ENCODE results near the gene PUM1. TPM values are rescaled to one million over a fixed set of nuclear protein-coding genes. Genes with fewer than 3 reads are reported as not detected.

PUM1 gene
- total RNA-seq, 4 donors from 2014 or later: 118 to 191 (median 132) TPM

DNA sequence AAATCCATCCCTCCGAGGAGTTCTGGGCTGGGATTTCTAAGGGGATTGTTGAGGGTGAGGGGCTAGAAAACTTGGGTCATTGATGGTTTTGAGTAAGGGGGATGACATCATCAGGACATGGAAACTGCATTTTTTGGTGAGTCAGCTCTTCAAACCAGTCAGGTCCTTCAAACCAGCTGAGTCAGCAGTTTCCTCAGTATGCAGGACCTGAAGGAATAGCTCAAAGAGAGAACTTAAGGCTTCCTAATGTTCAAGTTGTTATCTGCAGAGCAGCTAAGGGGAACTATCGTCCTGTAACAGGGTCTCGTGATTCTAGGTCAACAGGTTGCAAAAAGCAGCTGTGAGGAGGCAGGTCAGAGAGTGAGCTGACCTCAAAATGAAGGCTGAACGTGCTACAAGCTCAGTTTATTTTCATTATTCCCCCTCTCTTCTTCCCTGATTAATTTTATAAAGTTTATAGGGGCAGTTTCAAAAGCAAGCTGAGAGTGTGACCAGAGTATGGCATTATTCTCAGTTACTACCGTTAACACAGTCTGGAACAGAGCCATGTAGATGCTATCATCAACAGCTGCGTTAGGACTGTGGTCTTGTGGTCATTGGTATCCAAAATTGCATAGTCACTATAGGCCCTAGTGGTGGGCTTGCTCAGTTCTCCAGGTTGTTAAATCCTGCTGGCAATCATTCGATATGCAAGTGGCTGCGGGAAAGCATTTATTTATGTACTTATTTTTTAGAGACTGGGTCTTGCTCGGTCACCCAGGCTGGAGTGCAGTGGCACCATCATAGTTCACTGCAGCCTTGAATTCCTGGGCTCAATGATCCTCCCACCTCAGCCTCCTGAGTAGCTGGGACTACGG lies 146.3 kb downstream of the PUM1 start:
- peak; percentile 31 to 36 for DNase-seq
- Histone ChIP-seq H3K27me3 (no peaks in the 10 kb centered on the region), H3K36me3 (no peaks in the 10 kb centered on the region), H3K9me3 (no peaks in the 10 kb centered on the region), H3K4me3 (replicated peaks in 1 of 3) (no peak overlapping the region), H3K27ac (no peak overlapping the region), H3K4me1 (no peaks in the 10 kb centered on the region)
- WGBS, 2 donors: 64 to 71% methylated on average over 10 of the region's 10 CpGs
- intact Hi-C loops (cut with DNase I): no loop called here
- TF ChIP-seq, protein P1, sequence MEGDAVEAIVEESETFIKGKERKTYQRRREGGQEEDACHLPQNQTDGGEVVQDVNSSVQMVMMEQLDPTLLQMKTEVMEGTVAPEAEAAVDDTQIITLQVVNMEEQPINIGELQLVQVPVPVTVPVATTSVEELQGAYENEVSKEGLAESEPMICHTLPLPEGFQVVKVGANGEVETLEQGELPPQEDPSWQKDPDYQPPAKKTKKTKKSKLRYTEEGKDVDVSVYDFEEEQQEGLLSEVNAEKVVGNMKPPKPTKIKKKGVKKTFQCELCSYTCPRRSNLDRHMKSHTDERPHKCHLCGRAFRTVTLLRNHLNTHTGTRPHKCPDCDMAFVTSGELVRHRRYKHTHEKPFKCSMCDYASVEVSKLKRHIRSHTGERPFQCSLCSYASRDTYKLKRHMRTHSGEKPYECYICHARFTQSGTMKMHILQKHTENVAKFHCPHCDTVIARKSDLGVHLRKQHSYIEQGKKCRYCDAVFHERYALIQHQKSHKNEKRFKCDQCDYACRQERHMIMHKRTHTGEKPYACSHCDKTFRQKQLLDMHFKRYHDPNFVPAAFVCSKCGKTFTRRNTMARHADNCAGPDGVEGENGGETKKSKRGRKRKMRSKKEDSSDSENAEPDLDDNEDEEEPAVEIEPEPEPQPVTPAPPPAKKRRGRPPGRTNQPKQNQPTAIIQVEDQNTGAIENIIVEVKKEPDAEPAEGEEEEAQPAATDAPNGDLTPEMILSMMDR (IDR thresholded peaks at IDR 0.05): no peak
- TF ChIP-seq POLR2A (IDR thresholded peaks at IDR 0.05): no peak

DNA sequence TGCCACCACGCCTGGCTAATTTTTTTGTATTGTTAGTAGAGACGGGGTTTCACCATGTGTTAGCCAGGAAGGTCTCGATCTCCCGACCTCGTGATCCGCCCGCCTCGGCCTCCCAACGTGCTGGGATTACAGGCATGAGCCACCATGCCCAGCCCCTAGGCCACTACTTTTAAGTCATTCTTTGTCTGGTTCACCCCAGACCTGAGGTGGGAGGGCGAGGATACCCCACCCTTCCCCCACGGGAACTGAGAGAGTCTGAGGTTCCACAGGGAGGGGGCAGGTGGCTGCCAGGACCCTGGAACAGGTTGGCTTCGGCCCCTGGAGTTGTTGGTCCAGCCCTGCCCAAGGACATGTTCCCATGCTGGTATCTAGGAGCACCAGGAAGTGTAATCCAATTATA lies 149.2 kb downstream of the PUM1 start:
- no peak for TF ChIP-seq POLR2A (IDR thresholded peaks at IDR 0.05)
- TF ChIP-seq, protein P1 (IDR thresholded peaks at IDR 0.05): no peak
- intact Hi-C loops (cut with DNase I): no loop called here
- Histone ChIP-seq H3K4me3 (replicated peaks in 1 of 3) (no peak overlapping the region), H3K4me1 (peaks cover 0 to 3% of the 10 kb centered on the region in 2 donors), H3K36me3 (no peaks in the 10 kb centered on the region), H3K27ac (no peak overlapping the region), H3K9me3 (no peaks in the 10 kb centered on the region), H3K27me3 (no peaks in the 10 kb centered on the region)
- DNase-seq: no peak
- 87 to 91% methylated on average over 12 of the region's 12 CpGs for WGBS, 2 donors

DNA sequence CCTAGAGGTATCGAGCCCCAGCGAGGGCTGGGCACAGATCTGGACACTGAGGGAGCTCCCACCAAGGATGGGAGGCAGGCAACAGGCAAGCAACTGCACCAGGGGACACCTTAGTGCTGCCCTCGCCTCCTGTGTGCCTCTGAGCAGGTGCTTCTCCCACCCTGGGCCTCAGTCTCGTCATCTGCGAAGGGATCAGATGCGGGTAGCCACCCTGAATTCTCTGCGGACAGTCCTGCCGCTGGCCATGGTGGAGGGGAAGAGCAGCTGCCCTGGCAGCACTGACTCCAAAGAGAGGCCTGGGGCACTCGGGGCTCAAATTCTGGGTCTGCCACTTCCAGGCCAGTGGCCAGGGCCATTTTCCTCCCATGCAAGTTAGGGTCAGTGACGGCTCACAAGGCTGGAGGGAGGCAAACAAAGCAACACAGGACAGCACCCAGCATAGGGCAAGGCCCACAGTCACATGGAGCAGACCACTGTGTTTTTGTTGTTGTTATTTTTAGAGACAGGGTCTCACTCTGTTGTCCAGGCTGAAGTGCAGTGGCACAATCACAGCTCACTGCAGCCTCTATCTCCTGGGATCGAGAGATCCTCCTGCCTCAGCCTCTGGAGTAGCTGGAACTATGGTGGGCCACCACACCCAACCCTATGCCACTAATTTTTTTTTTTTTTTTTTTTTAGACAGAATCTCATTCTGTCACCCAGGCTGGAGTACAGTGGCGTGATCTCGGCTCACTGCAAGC lies 149.9 kb downstream of the PUM1 start:
- no peaks in the 10 kb centered on the region for H3K27me3 ChIP-seq
- H3K4me1 ChIP-seq: peaks cover 2 to 9% of the 10 kb centered on the region in 2 donors
- WGBS, 2 donors: 88 to 94% methylated on average over 9 to 13 of the region's 13 CpGs
- no peak overlapping the region for H3K4me3 ChIP-seq (replicated peaks in 1 of 3)
- no peak for TF ChIP-seq POLR2A (IDR thresholded peaks at IDR 0.05)
- TF ChIP-seq, protein P1 (IDR thresholded peaks at IDR 0.05): no peak
- intact Hi-C loops (cut with DNase I): no loop called here
- H3K36me3 ChIP-seq: no peaks in the 10 kb centered on the region
- no peaks in the 10 kb centered on the region for H3K9me3 ChIP-seq
- no peak for DNase-seq
- no peak overlapping the region for H3K27ac ChIP-seq

DNA sequence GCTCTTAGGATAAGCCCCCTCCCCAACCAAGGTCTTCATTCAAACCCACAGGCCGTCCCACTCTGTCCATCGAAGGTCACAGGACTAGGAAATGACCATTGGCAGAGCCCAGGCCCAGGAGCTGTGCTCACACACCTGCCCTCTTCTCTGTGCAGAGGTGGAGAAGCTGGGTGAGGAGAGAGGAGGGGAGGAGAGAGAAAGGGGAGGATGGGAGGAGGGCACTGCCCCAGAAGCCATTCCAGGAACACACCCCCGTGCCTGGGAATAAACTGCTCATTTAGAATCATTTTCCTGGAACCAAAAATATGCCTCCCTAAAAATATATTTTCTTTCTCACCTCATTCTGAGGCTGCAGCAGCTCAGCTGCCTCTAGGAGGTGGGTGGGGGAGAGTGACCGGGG lies 150.6 kb downstream of the PUM1 start:
- Histone ChIP-seq H3K9me3 (no peaks in the 10 kb centered on the region), H3K27me3 (no peaks in the 10 kb centered on the region), H3K27ac (no peak overlapping the region), H3K4me3 (replicated peaks in 1 of 3) (no peak overlapping the region), H3K36me3 (no peaks in the 10 kb centered on the region), H3K4me1 (peaks cover 7 to 15% of the 10 kb centered on the region in 2 donors)
- DNase-seq: no peak
- TF ChIP-seq, protein P1 (IDR thresholded peaks at IDR 0.05): no peak
- no peak for TF ChIP-seq POLR2A (IDR thresholded peaks at IDR 0.05)
- intact Hi-C loops (cut with DNase I): loop anchor here (5.0 kb wide), 2 partner anchors 113 to 133 kb away; no protein-coding TSS in a partner anchor
- 78 to 86% methylated on average over 4 of the region's 4 CpGs for WGBS, 2 donors

DNA sequence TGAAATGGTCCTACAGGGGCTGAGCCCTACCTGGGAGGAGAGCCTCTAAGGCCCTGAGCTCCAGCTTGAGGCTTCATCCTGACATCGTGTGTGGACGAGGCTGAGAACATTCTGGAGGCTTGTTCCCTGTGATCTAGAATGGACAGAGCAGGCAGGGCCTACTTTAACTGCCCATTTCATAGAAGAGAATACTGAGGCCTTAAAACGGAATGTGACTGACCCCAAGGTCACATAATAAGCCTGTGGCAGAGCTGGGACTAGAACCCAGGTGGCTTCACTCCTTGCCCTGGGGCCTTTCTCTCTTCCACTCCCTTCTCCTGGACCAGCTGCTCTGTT lies 151.0 kb downstream of the PUM1 start:
- DNase-seq: no peak
- H3K4me1 ChIP-seq: peaks cover 11 to 19% of the 10 kb centered on the region in 2 donors
- no peak for TF ChIP-seq POLR2A (IDR thresholded peaks at IDR 0.05)
- TF ChIP-seq, protein P1 (IDR thresholded peaks at IDR 0.05): no peak
- H3K27ac ChIP-seq: no peak overlapping the region
- no peaks in the 10 kb centered on the region for H3K9me3 ChIP-seq
- WGBS, 2 donors: 86 to 96% methylated on average over 3 of the region's 3 CpGs
- H3K36me3 ChIP-seq: no peaks in the 10 kb centered on the region
- intact Hi-C loops (cut with DNase I): loop anchor here (5.0 kb wide), 2 partner anchors 112 to 132 kb away; no protein-coding TSS in a partner anchor
- H3K4me3 ChIP-seq (replicated peaks in 1 of 3): no peak overlapping the region
- no peaks in the 10 kb centered on the region for H3K27me3 ChIP-seq

Measured in thyroid gland (tissue), 4 donors.